ENCODE results near the gene SLC46A2.

DNA sequence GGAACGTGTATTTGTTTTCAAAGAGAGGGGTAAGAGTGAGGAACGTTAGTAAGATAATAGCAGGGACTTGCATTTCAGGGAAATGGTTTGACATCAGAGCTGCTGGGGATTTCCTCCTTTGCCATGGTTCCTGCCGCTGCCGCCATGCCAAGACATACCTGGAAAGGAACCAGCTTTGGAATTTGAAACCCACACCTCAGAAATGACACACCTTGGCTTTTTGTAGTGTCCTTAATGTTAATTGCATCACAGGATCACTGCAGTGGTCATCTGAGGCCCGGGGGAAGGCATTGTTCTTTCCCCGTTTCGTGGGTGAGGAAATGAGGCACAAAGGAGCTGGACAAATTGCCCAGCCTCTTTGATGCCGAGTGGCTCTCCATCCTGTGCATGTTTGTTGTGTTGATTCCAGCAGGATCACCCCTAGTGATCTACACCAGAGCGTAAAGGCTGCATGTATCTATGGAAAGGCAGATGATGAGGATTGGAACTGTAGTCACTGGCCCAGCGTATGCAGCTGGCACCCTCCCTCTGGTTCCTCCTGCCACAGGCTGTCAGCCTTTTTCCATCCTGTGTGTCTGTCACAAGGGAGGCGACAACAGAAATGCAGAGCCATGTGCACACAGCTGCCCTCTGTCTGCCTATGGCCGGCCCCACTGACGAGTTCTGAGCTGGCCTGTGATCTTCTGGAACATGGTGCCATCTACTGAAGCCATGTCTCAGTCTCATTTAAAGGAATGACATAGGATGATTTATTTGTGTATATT lies 37.8 kb downstream of the SLC46A2 start:
- TF ChIP-seq SMC3 (conservative IDR thresholded peaks at IDR 0.05; ENCODE audit: poor library complexity), result no peak
- TF ChIP-seq, protein P1, sequence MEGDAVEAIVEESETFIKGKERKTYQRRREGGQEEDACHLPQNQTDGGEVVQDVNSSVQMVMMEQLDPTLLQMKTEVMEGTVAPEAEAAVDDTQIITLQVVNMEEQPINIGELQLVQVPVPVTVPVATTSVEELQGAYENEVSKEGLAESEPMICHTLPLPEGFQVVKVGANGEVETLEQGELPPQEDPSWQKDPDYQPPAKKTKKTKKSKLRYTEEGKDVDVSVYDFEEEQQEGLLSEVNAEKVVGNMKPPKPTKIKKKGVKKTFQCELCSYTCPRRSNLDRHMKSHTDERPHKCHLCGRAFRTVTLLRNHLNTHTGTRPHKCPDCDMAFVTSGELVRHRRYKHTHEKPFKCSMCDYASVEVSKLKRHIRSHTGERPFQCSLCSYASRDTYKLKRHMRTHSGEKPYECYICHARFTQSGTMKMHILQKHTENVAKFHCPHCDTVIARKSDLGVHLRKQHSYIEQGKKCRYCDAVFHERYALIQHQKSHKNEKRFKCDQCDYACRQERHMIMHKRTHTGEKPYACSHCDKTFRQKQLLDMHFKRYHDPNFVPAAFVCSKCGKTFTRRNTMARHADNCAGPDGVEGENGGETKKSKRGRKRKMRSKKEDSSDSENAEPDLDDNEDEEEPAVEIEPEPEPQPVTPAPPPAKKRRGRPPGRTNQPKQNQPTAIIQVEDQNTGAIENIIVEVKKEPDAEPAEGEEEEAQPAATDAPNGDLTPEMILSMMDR (IDR thresholded peaks at IDR 0.05; ENCODE audit: poor library complexity, severe bottlenecking), result no peak
- TF ChIP-seq POLR2AphosphoS5 (IDR thresholded peaks at IDR 0.05), result no peak
- no peak for TF ChIP-seq EZH2 (IDR thresholded peaks at IDR 0.05; ENCODE audit: borderline replicate concordance, insufficient read depth, low read length, poor library complexity, severe bottlenecking)

All from neural cell (in vitro differentiated cells).